GM21717 (cell line): ENCODE results near the gene CRHR2.

ENCODE experiments used
- ATAC-seq: cut with Tn5 transposase; IDR thresholded peaks from one replicate; pipeline ENCODE4 v1.9.1; 2021; ENCODE audit warnings: mild to moderate bottlenecking, moderate library complexity; ENCODE audit not compliant: unreplicated experiment

Gene CRHR2

GRCh38 chr7:30683306-30683705 lies 1.1 kb upstream of the CRHR2 start:
- ATAC-seq: no peak

- ATAC-seq: no peak
These were observed 443 bp downstream of the CRHR2 start for GRCh38 chr7:30681815-30682211.

- ATAC-seq: no peak
These were observed 892 bp downstream of the CRHR2 start for GRCh38 chr7:30681331-30681797.

GRCh38 chr7:30679664-30680063 lies 2.6 kb downstream of the CRHR2 start:
- ATAC-seq: no peak

- no peak for ATAC-seq
These were observed 3.5 kb downstream of the CRHR2 start for GRCh38 chr7:30678805-30679204.

GRCh38 chr7:30674876-30675275 lies 7.4 kb downstream of the CRHR2 start:
- ATAC-seq: no peak

- ATAC-seq: no peak
These were observed 7.8 kb downstream of the CRHR2 start for GRCh38 chr7:30674420-30674819.

- ATAC-seq: no peak
These were observed 10.3 kb downstream of the CRHR2 start for GRCh38 chr7:30671793-30672465.

GRCh38 chr7:30668102-30668501 lies 14.2 kb downstream of the CRHR2 start:
- no peak for ATAC-seq

GRCh38 chr7:30667172-30667571 lies 15.1 kb downstream of the CRHR2 start:
- no peak for ATAC-seq

GRCh38 chr7:30665449-30665848 lies 16.8 kb downstream of the CRHR2 start:
- no peak for ATAC-seq

GRCh38 chr7:30665043-30665442 lies 17.2 kb downstream of the CRHR2 start:
- ATAC-seq: no peak

- ATAC-seq: no peak
These were observed 17.9 kb downstream of the CRHR2 start for GRCh38 chr7:30664184-30664885.

- ATAC-seq: no peak
These were observed 18.8 kb downstream of the CRHR2 start for GRCh38 chr7:30663414-30663813.

GRCh38 chr7:30662431-30662939 lies 19.8 kb downstream of the CRHR2 start:
- no peak for ATAC-seq

- ATAC-seq: no peak
These were observed 20.3 kb downstream of the CRHR2 start for GRCh38 chr7:30661926-30662325.

GRCh38 chr7:30660331-30661255 lies 21.7 kb downstream of the CRHR2 start:
- no peak for ATAC-seq

- no peak for ATAC-seq
These were observed 22.9 kb downstream of the CRHR2 start for GRCh38 chr7:30659312-30659711.

GRCh38 chr7:30658479-30659074 lies 23.7 kb downstream of the CRHR2 start:
- ATAC-seq: no peak

- no peak for ATAC-seq
These were observed 25.1 kb downstream of the CRHR2 start for GRCh38 chr7:30657131-30657530.
